NCI-H1048 (cell line): Measurements from ENCODE around the gene TRIP6.
"Not testable (repeated sequence)": the region's sequence is repeated elsewhere in the genome, so short reads cannot be mapped to it uniquely, and the experiment has no call there.

Experiments
- DNase-seq: peaks from one replicate; lab custom pipeline; 2025; lab: John Stamatoyannopoulos, UW

TRIP6 gene

DNA sequence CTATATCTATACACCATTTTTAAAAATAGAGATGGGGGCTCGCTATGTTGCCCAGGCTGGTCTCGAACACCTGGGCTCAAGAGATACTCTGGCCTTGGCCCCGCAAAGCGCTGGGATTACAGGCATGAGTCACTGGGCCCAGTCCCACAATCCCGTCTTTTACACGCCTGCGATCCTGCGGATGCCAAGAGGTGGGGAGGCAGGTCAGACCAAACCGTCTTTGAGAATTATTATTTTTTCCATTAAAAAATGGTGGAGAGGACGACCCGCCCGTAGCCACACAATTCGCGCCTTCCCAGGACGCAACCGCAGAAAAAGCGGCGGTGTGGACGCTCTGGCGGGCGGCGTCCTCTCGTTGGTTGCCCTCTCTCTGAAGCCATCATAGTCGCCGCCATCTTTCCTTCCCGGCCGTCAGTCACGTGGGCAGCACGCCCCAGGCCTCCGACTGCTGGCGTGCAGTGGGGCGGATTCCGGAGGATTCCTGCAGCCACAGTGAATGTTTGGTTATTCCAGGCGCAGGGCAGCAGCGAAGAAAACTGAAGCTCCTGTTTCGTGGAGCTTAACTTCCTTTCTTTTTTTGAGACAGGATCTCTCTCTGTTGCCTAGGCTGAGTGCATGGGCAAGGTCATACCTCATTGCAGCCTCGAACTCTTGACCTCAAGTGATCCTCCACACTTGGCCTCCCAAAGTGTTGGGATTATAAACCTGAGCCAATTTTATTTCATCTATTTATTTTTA is 29.9 kb upstream of the TRIP6 start:
- DNase-seq = peak; percentile 66

DNA sequence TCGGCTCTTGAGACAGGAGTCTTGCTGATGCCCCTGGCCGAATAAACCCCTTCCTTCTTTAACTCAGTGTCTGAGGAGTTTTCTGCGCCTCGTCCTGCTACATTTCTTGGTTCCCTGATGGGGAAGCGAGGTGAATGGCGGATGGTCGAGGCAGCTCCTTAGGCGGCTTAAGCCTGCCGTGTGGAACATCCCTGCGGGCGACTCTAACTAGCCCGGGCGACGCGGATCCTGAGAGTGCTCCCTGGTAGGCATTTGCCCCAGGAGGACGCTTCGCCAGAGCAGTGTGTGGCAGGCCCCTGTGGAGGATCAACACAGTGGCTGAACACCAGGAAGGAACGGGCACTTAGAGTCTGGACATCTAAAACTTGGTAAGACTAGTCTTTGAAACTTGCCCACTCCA is 27.8 kb upstream of the TRIP6 start:
- DNase-seq = no peak

DNA sequence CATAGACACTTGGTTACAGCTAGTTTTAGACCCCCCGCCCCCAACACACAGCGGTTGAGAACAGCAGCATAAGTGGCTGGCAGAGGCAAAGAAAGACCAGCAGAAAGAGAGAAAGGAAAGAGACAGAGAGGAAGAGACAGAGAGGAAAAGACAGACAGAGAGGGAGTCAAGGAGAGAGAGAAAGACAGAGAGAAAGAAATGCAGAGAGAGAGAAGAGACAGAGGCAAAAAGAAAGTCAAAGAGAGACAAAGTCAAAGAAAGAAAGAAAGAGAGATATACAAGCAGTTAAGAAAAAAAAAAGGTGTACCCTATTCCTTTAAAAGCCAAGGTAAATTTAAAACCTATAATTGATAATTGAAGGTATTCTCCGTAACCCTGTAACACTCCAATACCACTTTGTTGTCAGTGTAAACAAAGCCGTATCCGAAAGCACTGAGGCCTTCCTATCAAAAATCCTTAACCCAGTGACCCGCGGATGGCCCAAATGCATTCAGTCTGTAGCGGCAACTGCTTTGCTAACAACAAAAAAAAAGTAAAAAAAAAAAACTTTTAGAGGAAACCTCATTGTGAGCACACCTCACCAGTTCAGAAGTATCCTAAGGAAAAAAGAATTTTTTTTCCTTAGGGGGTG is 26.6 kb upstream of the TRIP6 start:
- no peak for DNase-seq

DNA sequence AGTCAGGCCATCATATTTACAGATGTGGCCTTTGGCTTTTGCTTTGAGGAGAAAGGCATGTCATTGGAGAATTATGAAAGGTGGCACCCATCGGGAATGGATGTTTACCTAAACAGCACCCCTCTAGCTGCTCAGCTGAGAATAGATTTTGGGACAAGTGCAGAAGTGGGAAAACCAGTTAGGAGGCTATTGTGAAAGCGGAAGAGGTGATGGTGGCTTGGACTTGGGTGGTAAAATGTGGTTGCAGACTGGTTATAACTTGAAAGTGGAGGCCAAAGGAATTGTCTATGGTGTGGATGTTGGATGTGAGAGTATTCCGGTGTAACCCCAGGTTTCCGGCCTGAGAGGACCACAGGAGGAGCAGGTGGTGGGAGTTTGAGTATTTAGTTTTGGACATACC is 19.8 kb upstream of the TRIP6 start:
- no peak for DNase-seq

DNA sequence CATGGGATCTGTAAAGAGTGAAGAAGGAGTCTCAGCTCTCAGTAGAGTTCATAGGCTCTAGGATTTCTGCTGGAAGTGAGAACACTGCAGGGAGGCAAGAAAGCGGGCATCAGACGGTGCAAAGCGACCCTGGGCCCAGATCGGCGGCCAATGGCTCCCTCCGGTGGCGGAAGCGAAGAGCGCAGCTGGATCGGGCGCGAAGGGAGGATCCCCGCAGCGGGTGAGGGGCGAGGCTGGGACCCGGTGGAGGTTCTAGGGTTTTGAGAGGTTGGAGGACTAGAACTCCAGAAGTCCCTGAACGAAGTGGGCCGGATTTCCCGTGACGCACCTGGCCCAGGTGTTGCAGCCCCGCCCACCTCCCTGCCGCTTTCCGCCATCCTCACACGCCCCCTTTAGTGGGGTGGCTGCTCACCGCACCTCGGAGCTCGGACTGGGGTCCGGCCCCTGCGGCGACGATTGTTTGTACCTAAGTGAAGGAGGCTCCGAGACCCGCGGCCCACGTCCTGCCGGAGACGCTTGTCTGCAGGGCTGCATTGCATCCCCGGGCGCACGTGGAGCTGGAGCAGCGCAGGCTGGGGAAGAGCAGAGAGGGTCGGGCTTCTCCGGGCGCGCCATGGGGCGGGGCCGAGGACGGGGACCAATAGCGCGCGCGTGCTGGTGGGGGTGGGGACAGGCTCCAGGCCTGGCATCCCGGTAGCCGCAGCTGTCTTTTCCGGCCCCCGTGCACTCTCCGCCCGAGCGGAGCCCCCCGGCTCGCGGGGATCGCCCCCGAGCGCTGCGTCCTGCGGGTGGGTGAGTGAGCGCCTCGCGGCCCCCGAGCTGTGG is 14.9 kb upstream of the TRIP6 start, which contains the start of gene SLC12A9:
TSS of gene SLC12A9 (plus strand) at position 666 of the 825 bp plus-strand sequence. CDS start 1,485 bp downstream, outside the sequence.
- peak; percentile 69 for DNase-seq

DNA sequence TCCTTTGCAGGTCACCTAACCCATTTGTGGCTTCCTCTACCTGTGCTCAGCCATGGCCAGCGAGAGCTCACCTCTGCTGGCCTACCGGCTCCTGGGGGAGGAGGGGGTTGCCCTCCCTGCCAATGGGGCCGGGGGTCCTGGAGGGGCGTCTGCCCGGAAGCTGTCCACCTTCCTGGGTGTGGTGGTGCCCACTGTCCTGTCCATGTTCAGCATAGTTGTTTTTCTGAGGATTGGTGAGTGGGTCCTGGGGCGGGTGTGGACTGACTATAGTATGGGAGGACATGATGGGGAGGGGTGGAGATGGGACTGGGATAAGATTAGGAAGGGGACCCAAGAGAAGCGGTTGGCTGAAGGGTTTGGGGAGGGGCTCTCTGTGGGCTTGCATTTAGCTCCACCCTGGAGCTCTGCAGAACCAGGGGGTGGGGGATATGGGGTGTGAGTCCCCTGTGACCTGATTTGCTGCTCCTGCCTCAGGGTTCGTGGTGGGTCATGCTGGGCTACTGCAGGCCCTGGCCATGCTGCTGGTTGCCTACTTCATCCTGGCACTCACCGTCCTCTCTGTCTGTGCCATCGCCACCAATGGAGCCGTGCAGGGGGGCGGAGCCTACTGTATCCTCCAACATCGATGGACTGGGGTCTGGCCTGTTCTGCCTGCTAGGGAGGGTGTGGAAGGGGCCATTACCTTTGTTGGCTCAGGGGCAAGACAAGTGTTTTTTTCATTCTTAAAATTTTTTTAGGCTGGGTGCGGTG is 12.9 kb upstream of the TRIP6 start:
- no peak for DNase-seq

DNA sequence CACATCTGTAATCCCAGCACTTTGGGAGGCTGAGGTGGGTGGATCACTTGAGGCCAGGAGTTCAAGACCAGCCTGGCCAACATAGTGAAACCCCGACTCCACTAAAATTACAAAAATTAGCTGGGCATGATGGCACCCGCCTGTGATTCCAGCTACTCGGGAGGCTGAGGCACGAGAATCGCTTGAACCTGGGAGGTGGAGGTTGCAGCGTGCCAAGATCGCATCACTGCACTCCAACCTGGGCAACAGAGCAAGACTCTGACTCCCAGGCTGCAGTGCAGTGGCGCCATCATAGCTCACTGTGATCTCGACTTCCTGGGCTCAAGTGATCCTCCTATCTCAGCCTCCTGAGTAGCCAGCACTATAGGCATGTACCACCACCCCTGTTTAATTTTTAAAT is 12.3 kb upstream of the TRIP6 start:
- not testable (repeated sequence) for DNase-seq

DNA sequence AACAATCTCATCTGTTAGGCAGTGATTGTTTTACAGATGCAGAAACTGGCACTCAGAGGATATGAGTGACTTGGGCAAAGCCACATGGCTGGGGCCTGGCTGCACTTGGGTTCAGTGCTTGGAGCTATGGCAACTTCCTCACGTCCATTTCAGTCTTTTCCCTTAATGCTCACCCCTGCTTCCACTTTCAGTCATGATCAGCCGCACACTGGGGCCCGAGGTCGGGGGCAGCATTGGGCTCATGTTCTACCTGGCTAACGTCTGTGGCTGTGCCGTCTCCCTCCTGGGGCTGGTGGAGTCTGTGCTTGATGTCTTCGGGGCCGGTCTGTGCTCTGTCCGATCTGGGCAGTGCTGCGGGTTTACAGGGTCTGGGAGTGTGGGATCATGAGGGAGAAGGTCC is 11.7 kb upstream of the TRIP6 start:
- no peak for DNase-seq

DNA sequence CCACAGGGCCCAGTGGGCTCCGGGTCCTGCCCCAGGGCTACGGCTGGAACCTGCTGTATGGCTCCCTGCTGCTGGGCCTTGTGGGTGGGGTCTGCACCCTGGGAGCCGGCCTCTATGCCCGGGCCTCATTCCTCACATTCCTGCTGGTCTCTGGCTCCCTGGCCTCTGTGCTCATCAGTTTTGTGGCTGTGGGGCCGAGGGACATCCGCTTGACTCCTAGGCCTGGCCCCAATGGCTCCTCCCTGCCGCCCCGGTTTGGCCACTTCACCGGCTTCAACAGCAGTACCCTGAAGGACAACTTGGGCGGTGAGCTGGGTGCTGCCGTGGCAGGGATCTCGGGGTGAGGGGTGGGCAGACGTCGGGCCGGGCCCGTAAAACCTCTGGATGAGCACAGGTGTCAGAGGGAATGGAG is 10.3 kb upstream of the TRIP6 start:
- no peak for DNase-seq

DNA sequence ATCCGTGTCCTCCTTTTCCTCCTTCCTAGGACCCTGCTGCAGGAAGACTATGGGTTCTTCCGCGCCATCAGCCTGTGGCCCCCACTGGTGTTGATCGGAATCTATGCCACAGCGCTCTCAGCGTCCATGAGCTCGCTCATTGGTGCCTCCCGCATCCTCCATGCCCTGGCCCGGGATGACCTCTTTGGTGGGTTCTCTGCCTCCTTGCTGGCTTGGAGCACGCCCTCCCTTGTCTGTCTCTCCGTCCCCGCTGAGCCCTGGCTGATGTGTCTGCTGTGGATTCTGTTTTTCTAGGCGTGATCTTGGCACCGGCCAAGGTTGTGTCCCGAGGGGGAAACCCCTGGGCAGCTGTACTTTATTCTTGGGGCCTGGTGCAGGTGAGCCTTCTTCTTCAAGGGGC is 7.3 kb upstream of the TRIP6 start:
- no peak for DNase-seq

DNA sequence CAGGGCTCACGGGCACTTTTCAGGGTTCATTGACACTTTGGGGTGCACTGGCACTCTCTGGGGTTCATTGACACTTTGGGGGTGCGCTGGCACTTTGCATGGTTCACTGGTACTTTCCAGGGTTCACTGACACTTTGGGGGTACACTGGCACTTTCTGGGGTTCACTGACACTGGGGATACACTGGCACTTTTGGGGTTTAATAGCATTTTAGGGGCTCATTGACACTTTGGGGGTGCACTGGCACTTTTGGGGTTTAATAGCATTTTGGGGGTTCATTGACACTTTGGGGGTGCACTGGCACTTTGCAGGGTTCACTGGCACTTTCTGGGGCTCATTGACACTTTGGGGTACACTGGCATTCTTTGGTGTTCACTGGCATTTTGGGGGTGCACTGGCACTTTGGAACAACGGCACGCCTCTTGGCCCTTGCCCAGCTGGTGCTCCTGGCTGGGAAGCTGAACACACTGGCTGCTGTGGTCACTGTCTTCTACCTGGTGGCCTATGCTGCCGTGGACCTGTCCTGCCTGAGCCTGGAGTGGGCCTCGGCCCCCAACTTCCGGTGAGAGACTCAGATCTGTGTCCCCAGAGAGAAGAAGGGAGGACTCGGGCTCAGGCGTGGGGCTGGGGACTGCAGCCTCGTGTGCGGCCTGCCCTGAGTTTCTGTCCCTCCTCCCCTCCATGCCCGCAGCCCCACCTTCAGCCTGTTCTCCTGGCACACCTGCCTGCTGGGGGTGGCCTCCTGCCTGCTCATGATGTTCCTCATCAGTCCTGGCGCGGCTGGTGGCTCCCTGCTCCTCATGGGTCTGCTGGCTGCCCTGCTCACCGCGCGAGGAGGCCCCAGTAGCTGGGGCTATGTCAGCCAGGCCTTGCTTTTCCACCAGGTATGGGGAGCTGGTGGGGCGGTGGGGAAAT is 6.2 kb upstream of the TRIP6 start:
- DNase-seq = no peak

DNA sequence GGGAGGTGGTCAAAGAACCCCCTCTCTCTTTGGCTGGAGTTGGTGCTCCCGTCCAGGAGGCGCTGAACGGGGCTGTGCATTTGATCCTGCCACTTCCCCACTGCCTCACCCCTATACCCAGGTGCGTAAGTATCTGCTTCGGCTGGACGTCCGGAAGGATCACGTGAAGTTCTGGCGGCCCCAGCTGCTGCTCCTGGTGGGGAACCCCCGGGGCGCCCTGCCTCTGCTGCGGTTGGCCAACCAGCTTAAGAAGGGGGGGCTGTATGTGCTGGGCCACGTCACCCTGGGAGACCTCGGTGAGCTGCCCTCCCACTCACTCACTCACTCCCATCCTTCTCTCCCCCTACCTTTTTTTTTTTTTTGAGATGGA is 5.6 kb upstream of the TRIP6 start:
- DNase-seq = no peak

DNA sequence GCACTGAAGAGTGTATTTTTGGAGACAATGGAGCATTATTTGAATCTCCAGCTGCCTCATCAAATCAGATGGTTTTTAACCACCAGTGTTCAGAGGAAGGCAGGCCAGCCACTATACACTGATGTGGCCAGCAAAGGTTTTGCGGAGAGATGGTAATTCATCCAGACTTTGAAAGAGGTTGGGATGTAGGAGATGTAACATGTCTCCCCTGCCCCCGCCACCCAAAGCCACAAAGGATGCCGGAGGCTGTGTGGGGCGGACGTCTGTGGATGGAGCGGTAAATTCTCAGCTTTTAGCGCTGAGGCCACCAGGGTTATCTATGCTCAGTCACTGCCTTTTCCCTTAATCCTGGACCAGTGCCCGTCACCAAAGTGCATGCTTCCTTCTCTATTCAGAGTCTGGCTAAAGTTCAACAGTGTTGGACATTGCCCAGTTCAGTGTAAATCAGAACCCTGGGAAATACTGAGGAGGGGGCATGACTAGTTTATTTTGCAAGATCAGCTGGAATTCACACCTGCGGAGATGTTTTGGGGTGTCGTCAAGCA is 3.7 kb upstream of the TRIP6 start:
- no peak for DNase-seq

DNA sequence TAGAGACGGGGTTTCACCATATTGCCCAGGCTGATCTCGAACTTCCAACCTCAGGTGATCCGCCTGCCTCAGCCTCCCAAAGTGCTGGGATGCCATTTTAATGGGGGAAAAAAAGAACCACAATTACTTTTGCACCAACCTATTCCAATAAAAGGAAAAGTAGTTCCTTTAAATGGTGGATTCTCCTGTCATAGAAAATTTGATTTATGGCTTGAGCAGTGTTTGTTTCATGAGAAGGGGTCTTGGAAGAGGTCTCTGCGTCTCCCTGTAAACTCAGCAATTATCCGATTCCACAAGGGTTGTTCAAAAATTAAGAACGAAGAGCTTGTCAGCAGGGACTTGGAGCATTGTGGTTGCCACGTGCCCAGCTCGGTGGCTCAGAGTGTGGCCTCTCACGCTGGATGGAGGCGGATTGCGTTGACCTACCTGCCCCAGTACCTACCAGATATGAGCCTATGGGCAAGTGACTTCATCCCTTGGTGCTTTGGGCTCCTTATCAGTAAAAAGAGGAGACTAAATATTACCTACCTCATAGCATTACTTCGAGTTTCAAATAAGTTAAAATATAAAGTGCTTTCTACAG is 2.8 kb upstream of the TRIP6 start:
- no peak for DNase-seq

DNA sequence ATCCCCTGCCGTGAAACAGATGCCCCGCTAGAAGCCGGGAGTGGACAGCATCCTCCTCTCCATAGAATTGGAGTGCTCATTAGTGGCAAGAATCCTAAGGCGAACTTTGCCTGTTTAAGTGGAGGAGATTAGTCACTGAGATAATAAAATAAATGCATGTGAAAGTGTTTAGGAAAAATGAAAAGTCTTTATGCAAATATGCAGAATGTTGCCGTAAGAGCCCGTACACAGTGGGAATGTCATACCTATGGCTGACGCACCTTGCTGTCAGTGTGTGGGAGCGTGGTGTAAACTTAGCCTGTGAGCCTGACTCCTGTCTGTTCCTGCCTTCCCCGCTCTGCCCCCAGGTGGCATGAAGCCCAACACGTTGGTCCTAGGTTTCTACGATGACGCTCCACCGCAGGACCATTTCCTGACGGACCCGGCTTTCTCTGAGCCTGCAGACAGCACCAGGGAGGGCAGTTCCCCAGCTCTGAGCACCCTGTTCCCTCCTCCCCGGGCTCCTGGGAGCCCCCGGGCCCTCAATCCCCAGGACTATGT is 1.7 kb upstream of the TRIP6 start:
- DNase-seq = peak; percentile 68

DNA sequence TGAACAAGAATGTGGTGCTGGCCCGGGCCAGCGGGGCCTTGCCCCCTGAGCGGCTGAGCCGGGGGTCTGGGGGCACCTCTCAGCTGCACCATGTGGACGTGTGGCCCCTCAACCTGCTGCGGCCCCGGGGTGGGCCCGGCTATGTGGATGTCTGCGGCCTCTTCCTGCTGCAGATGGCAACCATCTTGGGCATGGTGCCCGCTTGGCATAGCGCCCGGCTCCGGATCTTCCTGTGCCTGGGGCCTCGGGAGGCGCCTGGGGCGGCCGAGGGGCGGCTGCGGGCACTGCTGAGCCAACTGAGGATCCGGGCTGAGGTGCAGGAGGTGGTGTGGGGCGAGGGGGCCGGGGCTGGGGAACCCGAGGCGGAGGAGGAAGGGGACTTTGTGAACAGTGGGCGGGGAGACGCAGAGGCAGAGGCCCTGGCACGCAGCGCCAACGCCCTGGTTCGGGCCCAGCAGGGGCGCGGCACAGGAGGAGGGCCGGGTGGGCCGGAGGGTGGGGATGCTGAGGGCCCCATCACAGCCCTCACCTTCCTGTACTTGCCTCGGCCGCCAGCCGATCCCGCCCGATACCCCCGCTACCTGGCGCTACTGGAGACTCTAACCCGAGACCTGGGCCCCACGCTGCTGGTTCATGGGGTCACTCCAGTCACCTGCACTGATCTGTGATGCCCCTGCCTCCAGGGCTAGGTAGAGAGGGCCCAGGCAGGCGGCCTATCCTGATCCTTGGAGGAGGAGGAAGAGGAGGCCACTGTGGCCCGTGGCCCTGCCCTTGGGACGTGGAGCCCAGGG is 1.1 kb upstream of the TRIP6 start:
- DNase-seq = no peak

DNA sequence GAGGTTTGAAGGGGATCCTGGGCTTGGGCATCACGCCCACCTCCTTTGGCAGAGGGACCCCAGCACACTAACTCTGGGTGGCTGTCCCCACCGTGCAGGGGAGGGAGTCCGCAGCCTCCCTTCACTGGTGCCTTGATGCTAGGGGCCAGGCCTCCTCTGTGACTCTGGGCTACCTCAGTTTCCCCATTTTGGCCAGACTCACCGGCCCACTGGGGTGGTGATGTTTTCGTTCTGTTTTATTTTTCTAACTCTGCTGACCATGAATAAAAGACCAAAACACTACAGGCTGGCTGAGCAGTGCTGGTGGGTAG is 503 bp upstream of the TRIP6 start:
- no peak for DNase-seq

DNA sequence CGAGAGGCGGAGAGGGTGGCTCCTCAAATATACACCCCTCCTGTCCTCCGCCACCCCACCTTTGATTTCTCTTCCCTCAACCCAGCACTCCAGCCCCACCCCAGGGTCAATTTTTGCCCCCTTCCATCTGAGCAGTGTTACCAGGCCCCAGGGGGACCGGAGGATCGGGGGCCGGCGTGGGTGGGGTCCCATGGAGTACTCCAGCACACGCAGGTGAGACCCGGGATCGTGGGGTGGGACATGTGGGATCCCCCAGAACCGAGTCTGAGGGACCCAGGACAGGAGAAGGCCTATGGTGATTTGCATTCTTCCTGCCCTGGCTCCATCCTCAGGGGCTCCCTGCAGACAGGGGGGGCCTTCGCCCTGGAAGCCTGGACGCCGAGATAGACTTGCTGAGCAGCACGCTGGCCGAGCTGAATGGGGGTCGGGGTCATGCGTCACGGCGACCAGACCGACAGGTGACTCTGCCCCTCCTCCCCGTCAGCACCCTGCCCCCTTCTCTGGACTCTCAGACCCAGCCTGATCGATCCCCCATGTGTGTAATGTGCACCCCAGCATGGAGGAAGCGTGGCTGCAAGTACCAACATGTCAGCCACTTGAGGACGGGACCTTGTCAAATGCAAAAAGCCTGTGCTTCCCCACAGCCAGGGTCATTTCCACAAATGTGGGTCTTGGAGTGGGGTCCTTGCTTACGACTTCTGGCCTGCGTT is 744 bp downstream of the TRIP6 start:
- no peak for DNase-seq
